Fibroblast of the aortic adventitia (primary cell): ENCODE results near the gene SPECC1L. TPM values are rescaled to one million over a fixed set of nuclear protein-coding genes. Genes with fewer than 3 reads are reported as not detected.

ENCODE experiments used
- DNase-seq: peaks from one replicate; pipeline ENCODE4 v3.0.0-alpha.2; 2010; ENCODE audit warnings: low read depth
- H3K4me3 ChIP-seq: 2 replicates; pipeline ENCODE4 v1.5.1; 2011; ENCODE audit warnings: low read depth, mild to moderate bottlenecking, control low read depth, low read length, moderate library complexity
- CTCF ChIP-seq: IDR thresholded peaks from 2 replicates; pipeline ENCODE4 v1.5.1; 2011; ENCODE audit warnings: mild to moderate bottlenecking, low read length, control low read depth, inconsistent platforms; ENCODE audit not compliant: insufficient read depth
- total RNA-seq: library from RNA; depleted of rRNA; stranded (reverse); fragments of >200 nt; gene quantifications from 2 replicates; pipeline ENCODE4 v1.2.3, GENCODE V29; 2012; ENCODE audit warnings: low replicate concordance

SPECC1L gene
- total RNA-seq, 1 donor: 43.2 TPM

DNA sequence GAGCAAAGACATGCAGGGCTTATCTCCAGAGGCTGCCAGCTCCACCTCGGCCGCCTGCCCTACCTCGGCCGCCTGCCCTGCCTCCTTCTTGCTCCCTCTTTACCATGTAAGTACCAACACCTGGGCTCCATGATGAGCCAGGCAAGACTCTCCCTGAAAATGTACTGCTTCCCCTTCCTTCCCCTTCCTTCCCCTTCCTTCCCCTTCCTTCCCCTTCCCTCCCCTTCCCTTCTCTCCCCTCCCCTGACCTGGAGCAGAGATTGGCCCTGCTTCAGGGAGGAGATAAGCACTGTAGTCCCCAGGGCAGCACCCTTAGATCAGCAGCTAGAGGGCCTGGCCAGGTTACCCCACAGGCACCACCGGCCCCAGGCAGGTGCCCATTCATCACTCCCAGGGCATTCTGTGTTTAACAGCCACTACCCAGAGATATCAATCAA is 131.3 kb downstream of the SPECC1L start:
- TF ChIP-seq CTCF: no peak

GRCh38 chr22:24402460-24403192 is 132.0 kb downstream of the SPECC1L start:
- TF ChIP-seq CTCF: peak; percentile 8
- no peak overlapping the region for H3K4me3 ChIP-seq
- DNase-seq: peak; percentile 93

More for the DNA sequence above, 131.3 kb downstream of the SPECC1L start:
- no peak overlapping the region for H3K4me3 ChIP-seq
- DNase-seq: no peak

DNA sequence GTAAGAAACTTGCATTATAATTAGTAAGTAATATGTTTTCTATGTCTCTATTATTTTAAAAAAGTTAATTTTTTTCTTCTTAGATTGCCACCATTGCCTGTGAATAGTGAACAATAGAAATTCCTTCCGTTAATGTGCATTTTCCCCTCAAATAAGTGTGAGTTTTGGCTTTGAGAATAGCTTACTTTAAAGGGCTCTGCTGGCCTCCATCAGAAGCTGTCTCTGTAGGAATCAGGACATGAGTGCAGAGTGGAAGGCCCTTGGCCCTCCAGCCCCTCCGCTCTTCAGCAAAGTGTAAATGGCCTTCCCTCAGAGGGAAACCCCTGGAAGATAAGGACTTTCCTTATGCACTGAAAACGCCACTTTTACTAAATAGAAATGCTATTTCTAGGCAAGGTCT is 132.7 kb downstream of the SPECC1L start:
- DNase-seq: no peak
- no peak overlapping the region for H3K4me3 ChIP-seq
- no peak for TF ChIP-seq CTCF

DNA sequence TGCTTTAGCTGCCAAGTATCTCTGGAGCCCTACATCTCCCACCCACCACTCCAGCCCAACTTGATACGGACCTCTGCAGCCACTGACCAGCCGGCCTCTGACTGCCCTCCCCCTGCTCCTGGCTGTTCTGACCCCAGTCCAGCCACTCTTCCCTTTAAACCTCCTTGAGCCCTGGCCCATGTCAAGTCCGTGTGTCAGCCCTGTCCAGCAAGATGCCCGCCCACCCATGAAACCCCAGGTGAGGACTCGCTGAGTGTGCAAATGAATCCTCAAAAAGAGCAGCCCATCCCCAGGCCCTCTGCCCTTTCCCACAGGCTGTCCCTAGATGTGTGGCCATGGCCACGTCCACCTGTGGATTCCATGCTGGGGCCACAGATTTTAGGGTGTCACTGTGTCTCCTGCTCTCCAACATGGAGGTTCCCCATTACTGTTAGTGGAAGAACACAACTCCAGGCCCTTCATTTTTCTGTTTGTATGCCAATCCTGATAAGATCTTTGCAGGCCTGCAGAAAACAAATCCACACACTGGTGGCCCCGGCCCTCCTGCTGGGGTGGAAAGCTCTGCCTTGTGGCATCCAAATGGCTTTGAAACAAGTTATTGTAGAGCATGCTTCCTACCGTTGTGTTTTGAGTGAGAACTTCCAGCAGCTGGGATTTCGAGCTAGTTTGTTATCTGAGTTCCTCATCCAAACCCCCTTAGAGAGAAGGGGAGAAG is 134.1 kb downstream of the SPECC1L start:
- H3K4me3 ChIP-seq: no peak overlapping the region
- no peak for DNase-seq
- no peak for TF ChIP-seq CTCF

GRCh38 chr22:24405631-24406321 is 135.1 kb downstream of the SPECC1L start:
- no peak overlapping the region for H3K4me3 ChIP-seq
- TF ChIP-seq CTCF: no peak
- DNase-seq: no peak

GRCh38 chr22:24406322-24407277 is 136.0 kb downstream of the SPECC1L start:
- no peak for TF ChIP-seq CTCF
- H3K4me3 ChIP-seq: no peak overlapping the region
- no peak for DNase-seq
